ENCODE results near the gene EME2. TPM values are rescaled to one million over a fixed set of nuclear protein-coding genes. Genes with fewer than 3 reads are reported as not detected.

The EME2 gene
- total and polyA plus RNA-seq, 7 experiments from 2014 or later: 0.59 to 47.5 (median 32.5) TPM

- H3K4me1 ChIP-seq (ENCODE audit: control insufficient read depth in 2 of 2, insufficient read depth in 2 of 2, low read length in 2 of 2): no peaks in the 10 kb centered on the region
- no peaks in the 10 kb centered on the region for H3K27me3 ChIP-seq (ENCODE audit: control insufficient read depth in 2 of 2, insufficient read depth in 2 of 2, low read length in 2 of 2)
- intact Hi-C loops (cut with micrococcal nuclease): no loop called here
- no peaks in the 10 kb centered on the region for H3K9me3 ChIP-seq (ENCODE audit: control insufficient read depth in 2 of 3, low read length in 3 of 3)
- ATAC-seq (no peak), DNase-seq (no peak)
- H3K4me3 ChIP-seq (ENCODE audit: low read length): no peak overlapping the region
- peaks cover 0 to 66% (median 4%) of the 10 kb centered on the region in 3 experiments for H3K36me3 ChIP-seq (ENCODE audit: control insufficient read depth in 2 of 3, insufficient read depth in 3 of 3, low read length in 3 of 3)
- Mint-ChIP-seq H3K27me3 (no peaks in the 10 kb centered on the region), H3K9me3 (no peaks in the 10 kb centered on the region), H3K4me1 (peaks cover 0 to 19% (median 14%) of the 10 kb centered on the region in 7 donors), H3K4me3 (no peak overlapping the region), H3K36me3 (peaks cover 0 to 22% (median 0%) of the 10 kb centered on the region in 5 donors), H3K27ac (no peak overlapping the region)
- CTCF ChIA-PET: no interaction called here
- POLR2A ChIA-PET: no interaction called here
- H3K27ac ChIP-seq (ENCODE audit: low read depth, low read length): no peak overlapping the region
These were observed 19.8 kb upstream of the EME2 start for GRCh38 chr16:1752853-1753252.

GRCh38 chr16:1754204-1754603 is 18.4 kb upstream of the EME2 start:
- H3K4me3 ChIP-seq (ENCODE audit: low read length): no peak overlapping the region
- H3K27ac ChIP-seq (ENCODE audit: low read depth, low read length): no peak overlapping the region
- Mint-ChIP-seq H3K27me3 (no peaks in the 10 kb centered on the region), H3K4me1 (peaks cover 0 to 21% (median 14%) of the 10 kb centered on the region in 7 donors), H3K4me3 (no peak overlapping the region), H3K9me3 (no peaks in the 10 kb centered on the region), H3K36me3 (peaks cover 0 to 24% (median 0%) of the 10 kb centered on the region in 5 donors), H3K27ac (no peak overlapping the region)
- intact Hi-C loops (cut with micrococcal nuclease): no loop called here
- ATAC-seq (no peak), DNase-seq (no peak)
- H3K27me3 ChIP-seq (ENCODE audit: control insufficient read depth in 2 of 2, insufficient read depth in 2 of 2, low read length in 2 of 2): no peaks in the 10 kb centered on the region
- H3K4me1 ChIP-seq (ENCODE audit: control insufficient read depth in 2 of 2, insufficient read depth in 2 of 2, low read length in 2 of 2): no peaks in the 10 kb centered on the region
- ChIA-PET POLR2A (no interaction called here), CTCF (no interaction called here)
- peaks cover 0 to 63% (median 0%) of the 10 kb centered on the region in 3 experiments for H3K36me3 ChIP-seq (ENCODE audit: control insufficient read depth in 2 of 3, insufficient read depth in 3 of 3, low read length in 3 of 3)
- no peaks in the 10 kb centered on the region for H3K9me3 ChIP-seq (ENCODE audit: control insufficient read depth in 2 of 3, low read length in 3 of 3)

GRCh38 chr16:1757714-1758461 is 14.7 kb upstream of the EME2 start:
- Histone ChIP-seq H3K27me3 (ENCODE audit: control insufficient read depth in 2 of 2, insufficient read depth in 2 of 2, low read length in 2 of 2) (no peaks in the 10 kb centered on the region), H3K4me1 (ENCODE audit: control insufficient read depth in 2 of 2, insufficient read depth in 2 of 2, low read length in 2 of 2) (no peaks in the 10 kb centered on the region), H3K9me3 (ENCODE audit: control insufficient read depth in 2 of 3, low read length in 3 of 3) (no peaks in the 10 kb centered on the region), H3K4me3 (ENCODE audit: low read length) (no peak overlapping the region), H3K36me3 (ENCODE audit: control insufficient read depth in 2 of 3, insufficient read depth in 3 of 3, low read length in 3 of 3) (peaks cover 0 to 67% (median 4%) of the 10 kb centered on the region in 3 experiments), H3K27ac (ENCODE audit: low read depth, low read length) (no peak overlapping the region)
- ChIA-PET POLR2A (no interaction called here), CTCF (no interaction called here)
- Mint-ChIP-seq H3K36me3 (peaks cover 0 to 22% (median 3%) of the 10 kb centered on the region in 5 donors), H3K27ac (peak overlapping the region in 3 of 9 donors; percentile 17 to 77 (median 46)), H3K9me3 (no peaks in the 10 kb centered on the region), H3K4me3 (peak overlapping the region in 2 of 10 donors; percentile 55 to 58), H3K27me3 (no peaks in the 10 kb centered on the region), H3K4me1 (peaks cover 0 to 21% (median 14%) of the 10 kb centered on the region in 7 donors)
- ATAC-seq (peak; percentile 20), DNase-seq (no peak)
- intact Hi-C loops (cut with micrococcal nuclease): no loop called here

- H3K4me1 ChIP-seq (ENCODE audit: control insufficient read depth in 2 of 2, insufficient read depth in 2 of 2, low read length in 2 of 2): no peaks in the 10 kb centered on the region
- no peak for ATAC-seq
- H3K4me1 Mint-ChIP-seq: peaks cover 0 to 21% (median 14%) of the 10 kb centered on the region in 7 donors
- H3K9me3 ChIP-seq (ENCODE audit: control insufficient read depth in 2 of 3, low read length in 3 of 3): no peaks in the 10 kb centered on the region
- peaks cover 0 to 71% (median 4%) of the 10 kb centered on the region in 3 experiments for H3K36me3 ChIP-seq (ENCODE audit: control insufficient read depth in 2 of 3, insufficient read depth in 3 of 3, low read length in 3 of 3)
- DNase-seq: no peak
- H3K4me3 ChIP-seq (ENCODE audit: low read length): no peak overlapping the region
- ChIA-PET POLR2A (no interaction called here), CTCF (no interaction called here)
- H3K36me3 Mint-ChIP-seq: peaks cover 0 to 20% (median 3%) of the 10 kb centered on the region in 5 donors
- no peaks in the 10 kb centered on the region for H3K27me3 Mint-ChIP-seq
- no peaks in the 10 kb centered on the region for H3K9me3 Mint-ChIP-seq
- no peak overlapping the region for H3K27ac ChIP-seq (ENCODE audit: low read depth, low read length)
- no peak overlapping the region for H3K4me3 Mint-ChIP-seq
- no peaks in the 10 kb centered on the region for H3K27me3 ChIP-seq (ENCODE audit: control insufficient read depth in 2 of 2, insufficient read depth in 2 of 2, low read length in 2 of 2)
- intact Hi-C loops (cut with micrococcal nuclease): no loop called here
- H3K27ac Mint-ChIP-seq: peak overlapping the region in 1 of 9 donors; percentile 59
These were observed 13.7 kb upstream of the EME2 start for GRCh38 chr16:1758923-1759322.

- Mint-ChIP-seq H3K4me3 (no peak overlapping the region), H3K27me3 (no peaks in the 10 kb centered on the region), H3K27ac (no peak overlapping the region), H3K9me3 (no peaks in the 10 kb centered on the region), H3K36me3 (peaks cover 0 to 20% (median 3%) of the 10 kb centered on the region in 5 donors), H3K4me1 (peaks cover 0 to 21% (median 14%) of the 10 kb centered on the region in 7 donors)
- Histone ChIP-seq H3K36me3 (ENCODE audit: control insufficient read depth in 2 of 3, insufficient read depth in 3 of 3, low read length in 3 of 3) (peaks cover 0 to 71% (median 4%) of the 10 kb centered on the region in 3 experiments), H3K27ac (ENCODE audit: low read depth, low read length) (no peak overlapping the region), H3K9me3 (ENCODE audit: control insufficient read depth in 2 of 3, low read length in 3 of 3) (no peaks in the 10 kb centered on the region), H3K27me3 (ENCODE audit: control insufficient read depth in 2 of 2, insufficient read depth in 2 of 2, low read length in 2 of 2) (no peaks in the 10 kb centered on the region), H3K4me1 (ENCODE audit: control insufficient read depth in 2 of 2, insufficient read depth in 2 of 2, low read length in 2 of 2) (no peaks in the 10 kb centered on the region), H3K4me3 (ENCODE audit: low read length) (no peak overlapping the region)
- intact Hi-C loops (cut with micrococcal nuclease): no loop called here
- POLR2A ChIA-PET: no interaction called here
- DNase-seq (no peak), ATAC-seq (no peak)
- CTCF ChIA-PET: no interaction called here
These were observed 13.1 kb upstream of the EME2 start for GRCh38 chr16:1759511-1759910.

GRCh38 chr16:1760911-1761310 is 11.7 kb upstream of the EME2 start:
- POLR2A ChIA-PET: interaction anchor here (0.9 kb wide), 1 partner anchor 22 kb away, joined by 3 read pairs; the partner anchor contains the start of genes NUBP2 and SPSB3
- H3K27ac Mint-ChIP-seq: peak overlapping the region in 1 of 9 donors; percentile 85

GRCh38 chr16:1761751-1762150 is 10.9 kb upstream of the EME2 start:
- H3K9me3 ChIP-seq (ENCODE audit: control insufficient read depth in 2 of 3, low read length in 3 of 3): no peaks in the 10 kb centered on the region
- DNase-seq (no peak), ATAC-seq (no peak)
- H3K36me3 ChIP-seq (ENCODE audit: control insufficient read depth in 2 of 3, insufficient read depth in 3 of 3, low read length in 3 of 3): peaks cover 0 to 86% (median 4%) of the 10 kb centered on the region in 3 experiments
- no peak overlapping the region for H3K27ac ChIP-seq (ENCODE audit: low read depth, low read length)
- no peak overlapping the region for H3K4me3 Mint-ChIP-seq
- H3K4me3 ChIP-seq (ENCODE audit: low read length): no peak overlapping the region
- H3K9me3 Mint-ChIP-seq: no peaks in the 10 kb centered on the region
- peaks cover 0 to 14% (median 3%) of the 10 kb centered on the region in 5 donors for H3K36me3 Mint-ChIP-seq
- no peak overlapping the region for H3K27ac Mint-ChIP-seq
- no peaks in the 10 kb centered on the region for H3K27me3 ChIP-seq (ENCODE audit: control insufficient read depth in 2 of 2, insufficient read depth in 2 of 2, low read length in 2 of 2)
- no peaks in the 10 kb centered on the region for H3K27me3 Mint-ChIP-seq
- POLR2A ChIA-PET: no interaction called here
- H3K4me1 ChIP-seq (ENCODE audit: control insufficient read depth in 2 of 2, insufficient read depth in 2 of 2, low read length in 2 of 2): no peaks in the 10 kb centered on the region
- H3K4me1 Mint-ChIP-seq: peaks cover 0 to 13% (median 10%) of the 10 kb centered on the region in 7 donors
- intact Hi-C loops (cut with micrococcal nuclease): no loop called here
- CTCF ChIA-PET: no interaction called here

More at GRCh38 chr16:1760911-1761310, 11.7 kb upstream of the EME2 start:
- Histone ChIP-seq H3K9me3 (ENCODE audit: control insufficient read depth in 2 of 3, low read length in 3 of 3) (no peaks in the 10 kb centered on the region), H3K27ac (ENCODE audit: low read depth, low read length) (no peak overlapping the region), H3K36me3 (ENCODE audit: control insufficient read depth in 2 of 3, insufficient read depth in 3 of 3, low read length in 3 of 3) (peaks cover 0 to 78% (median 4%) of the 10 kb centered on the region in 3 experiments), H3K4me3 (ENCODE audit: low read length) (no peak overlapping the region), H3K27me3 (ENCODE audit: control insufficient read depth in 2 of 2, insufficient read depth in 2 of 2, low read length in 2 of 2) (no peaks in the 10 kb centered on the region), H3K4me1 (ENCODE audit: control insufficient read depth in 2 of 2, insufficient read depth in 2 of 2, low read length in 2 of 2) (no peaks in the 10 kb centered on the region)
- CTCF ChIA-PET: no interaction called here
- Mint-ChIP-seq H3K4me1 (peaks cover 0 to 20% (median 13%) of the 10 kb centered on the region in 7 donors), H3K9me3 (no peaks in the 10 kb centered on the region), H3K4me3 (no peak overlapping the region), H3K27me3 (no peaks in the 10 kb centered on the region), H3K36me3 (peaks cover 0 to 14% (median 3%) of the 10 kb centered on the region in 5 donors)
- intact Hi-C loops (cut with micrococcal nuclease): no loop called here
- DNase-seq: no peak
- ATAC-seq: no peak

Measured in naive thymus-derived CD4-positive, alpha-beta T cell (primary cell).